Colon (tissue), 2 donors: ENCODE results near the gene CTNNA1.

ENCODE experiments used
- FAIRE-seq: peaks from 2 replicates; lab custom pipeline; 2012; peaks lifted over from hg19 to GRCh38; lab: Jason Lieb, UNC
- donor health status: control.
- donor health status: control.

The CTNNA1 gene

GRCh38 chr5:138930371-138931097 lies 177.3 kb downstream of the CTNNA1 start:
- no peak for FAIRE-seq

- no peak for FAIRE-seq
Observed at GRCh38 chr5:138932171-138932810, 179.1 kb downstream of the CTNNA1 start.

- no peak for FAIRE-seq
Observed at GRCh38 chr5:138933522-138934290, 180.5 kb downstream of the CTNNA1 start.

GRCh38 chr5:138934971-138935370 lies 181.7 kb downstream of the CTNNA1 start:
- no peak for FAIRE-seq

- no peak for FAIRE-seq
Observed at GRCh38 chr5:138935466-138935865, 182.2 kb downstream of the CTNNA1 start.

GRCh38 chr5:138936225-138936967 lies 183.2 kb downstream of the CTNNA1 start:
- FAIRE-seq = no peak

- no peak for FAIRE-seq
Observed at GRCh38 chr5:138936968-138937345, 183.7 kb downstream of the CTNNA1 start.

- FAIRE-seq = no peak
Observed at GRCh38 chr5:138937392-138938387, 184.5 kb downstream of the CTNNA1 start.

GRCh38 chr5:138938526-138938925 lies 185.3 kb downstream of the CTNNA1 start:
- FAIRE-seq = no peak

GRCh38 chr5:138942066-138942465 lies 188.8 kb downstream of the CTNNA1 start:
- no peak for FAIRE-seq

- FAIRE-seq = no peak
Observed at GRCh38 chr5:138942861-138943260, 189.6 kb downstream of the CTNNA1 start.

- FAIRE-seq = no peak
Observed at GRCh38 chr5:138943599-138944173, 190.5 kb downstream of the CTNNA1 start.

GRCh38 chr5:138944527-138945322 lies 191.5 kb downstream of the CTNNA1 start:
- no peak for FAIRE-seq

GRCh38 chr5:138945421-138946240 lies 192.4 kb downstream of the CTNNA1 start:
- no peak for FAIRE-seq

GRCh38 chr5:138946241-138946623 lies 193.0 kb downstream of the CTNNA1 start:
- no peak for FAIRE-seq

GRCh38 chr5:138946831-138947560 lies 193.8 kb downstream of the CTNNA1 start:
- no peak for FAIRE-seq

GRCh38 chr5:138947780-138948179 lies 194.6 kb downstream of the CTNNA1 start:
- FAIRE-seq = no peak

- no peak for FAIRE-seq
Observed at GRCh38 chr5:138948471-138949222, 195.4 kb downstream of the CTNNA1 start.
